Activated CD4-positive, alpha-beta T cell treated with anti-CD3 and anti-CD28 coated beads for 36 hours (primary cell): ENCODE results near the gene ITFG2. TPM values are rescaled to one million over a fixed set of nuclear protein-coding genes. Genes with fewer than 3 reads are reported as not detected.

ENCODE experiments used
- ATAC-seq: fragments of 200-7000 bp; cut with Tn5 transposase; one replicate; pipeline ENCODE4 v1.10.0; 2021; ENCODE audit warnings: mild to moderate bottlenecking, moderate library complexity
- CTCF ChIA-PET: fragments of 350-600 bp; sonication (Branson Sonifier 250); formaldehyde crosslinking; loops from one replicate; lab custom pipeline; 2021; ENCODE audit warnings: antibody characterized with exemption; lab: Charles Lee
- POLR2A ChIA-PET: fragments of 350-600 bp; sonication (Branson Sonifier 250); formaldehyde crosslinking; loops from one replicate; lab custom pipeline; 2021; ENCODE audit warnings: antibody characterized with exemption, inconsistent platforms; lab: Charles Lee
- DNase-seq: peaks from one replicate; pipeline ENCODE4 v3.0.0-alpha.2; 2020
- H3K27ac Mint-ChIP-seq: one replicate; pipeline ENCODE4 v1.8.0; 2021; ENCODE audit warnings: mixed read lengths
- H3K27me3 Mint-ChIP-seq: one replicate; pipeline ENCODE4 v1.8.0; 2021; ENCODE audit warnings: mixed read lengths
- H3K36me3 Mint-ChIP-seq: one replicate; pipeline ENCODE4 v1.8.0; 2021; ENCODE audit warnings: low read depth, mixed read lengths
- H3K4me1 Mint-ChIP-seq: one replicate; pipeline ENCODE4 v1.8.0; 2021; ENCODE audit warnings: mixed read lengths
- H3K4me3 Mint-ChIP-seq: one replicate; pipeline ENCODE4 v1.8.0; 2021; ENCODE audit warnings: mild to moderate bottlenecking, moderate library complexity, mixed read lengths
- H3K9me3 Mint-ChIP-seq: one replicate; pipeline ENCODE4 v1.8.0; 2021; ENCODE audit warnings: low read depth, mixed read lengths
- intact Hi-C, 2 experiments: fragments of 100-400 bp; cut with DNase I in 1 of 2; cut with micrococcal nuclease in 1 of 2; formaldehyde crosslinking; loops; one replicate each; pipeline versions ENCODE4 v1.14.2 to v1.15.1; 2022 to 2024; cut with DNase I, micrococcal nuclease
- total RNA-seq, 2 experiments: library from RNA; stranded (reverse); gene quantifications; one replicate each; pipeline ENCODE4 v1.2.3, GENCODE V29; 2021

The ITFG2 gene
- total RNA-seq, 2 experiments from 2014 or later, result 28.0 to 35.3 TPM

GRCh38 chr12:2851931-2852330, 39.5 kb downstream of the ITFG2 start:
- H3K27me3 Mint-ChIP-seq, result no peaks in the 10 kb centered on the region
- H3K36me3 Mint-ChIP-seq, result peaks cover 11% of the 10 kb centered on the region
- DNase-seq (no peak), ATAC-seq (no peak)
- no peak overlapping the region for H3K27ac Mint-ChIP-seq
- no peaks in the 10 kb centered on the region for H3K9me3 Mint-ChIP-seq
- peaks cover 3% of the 10 kb centered on the region for H3K4me1 Mint-ChIP-seq
- intact Hi-C loops, result no loop called here
- ChIA-PET CTCF (interaction anchor here (0.8 to 5.2 kb wide), 2 partner anchors 92 to 190 kb away, joined by 3 to 34 read pairs; no protein-coding TSS in a partner anchor), POLR2A (interaction anchor here (0.6 to 0.7 kb wide), 2 partner anchors 16 to 38 kb away, joined by 7 to 13 read pairs; no protein-coding TSS in a partner anchor)
- H3K4me3 Mint-ChIP-seq, result no peak overlapping the region

- Mint-ChIP-seq H3K4me1 (peaks cover 3% of the 10 kb centered on the region), H3K36me3 (peaks cover 10% of the 10 kb centered on the region), H3K27ac (no peak overlapping the region), H3K27me3 (no peaks in the 10 kb centered on the region), H3K9me3 (no peaks in the 10 kb centered on the region), H3K4me3 (no peak overlapping the region)
- intact Hi-C loops, result loop anchor here (1.0 kb wide), 2 partner anchors 91 to 188 kb away; no protein-coding TSS in a partner anchor
- ATAC-seq (peak; percentile 78), DNase-seq (peak; percentile 74)
- ChIA-PET POLR2A (interaction anchor here (1.0 kb wide), 1 partner anchor 91 kb away, joined by 3 read pairs; no protein-coding TSS in a partner anchor), CTCF (interaction anchor here (0.6 to 5.2 kb wide), 19 partner anchors 7 to 189 kb away, joined by 3 to 34 read pairs (median 4); partner anchors contain the start of genes FOXM1 and RHNO1)
Observed at GRCh38 chr12:2853626-2854025, 41.2 kb downstream of the ITFG2 start.

GRCh38 chr12:2854669-2855453, 42.4 kb downstream of the ITFG2 start:
- Mint-ChIP-seq H3K27me3 (no peaks in the 10 kb centered on the region), H3K4me1 (peaks cover 3% of the 10 kb centered on the region), H3K9me3 (no peaks in the 10 kb centered on the region), H3K27ac (no peak overlapping the region), H3K36me3 (peaks cover 15% of the 10 kb centered on the region), H3K4me3 (no peak overlapping the region)
- ChIA-PET CTCF (interaction anchor here (0.5 to 5.2 kb wide), 16 partner anchors 7 to 217 kb away, joined by 3 to 34 read pairs (median 4); partner anchors contain the start of genes FOXM1 and RHNO1), POLR2A (interaction anchor here (0.6 to 1.0 kb wide), 2 partner anchors 22 to 43 kb away, joined by 3 to 5 read pairs; partner anchors contain the start of genes FOXM1 and RHNO1)
- no peak for DNase-seq
- intact Hi-C loops, result no loop called here
- ATAC-seq, result no peak

- intact Hi-C loops, result no loop called here
- H3K27ac Mint-ChIP-seq, result no peak overlapping the region
- no peaks in the 10 kb centered on the region for H3K9me3 Mint-ChIP-seq
- H3K27me3 Mint-ChIP-seq, result no peaks in the 10 kb centered on the region
- peaks cover 22% of the 10 kb centered on the region for H3K36me3 Mint-ChIP-seq
- H3K4me3 Mint-ChIP-seq, result no peak overlapping the region
- ATAC-seq, result no peak
- peaks cover 3% of the 10 kb centered on the region for H3K4me1 Mint-ChIP-seq
- DNase-seq, result no peak
- CTCF ChIA-PET, result interaction anchor here (0.6 to 5.2 kb wide), 2 partner anchors 88 to 822 kb away, joined by 3 to 34 read pairs; no protein-coding TSS in a partner anchor
- POLR2A ChIA-PET, result interaction anchor here (0.6 kb wide), 1 partner anchor 12 kb away, joined by 5 read pairs; no protein-coding TSS in a partner anchor
Observed at GRCh38 chr12:2855546-2855945, 43.1 kb downstream of the ITFG2 start.

- Mint-ChIP-seq H3K4me1 (peaks cover 3% of the 10 kb centered on the region), H3K9me3 (no peaks in the 10 kb centered on the region), H3K27me3 (no peaks in the 10 kb centered on the region), H3K4me3 (no peak overlapping the region), H3K36me3 (peaks cover 22% of the 10 kb centered on the region), H3K27ac (no peak overlapping the region)
- ChIA-PET CTCF (interaction anchor here (0.6 to 5.2 kb wide), 4 partner anchors 10 to 822 kb away, joined by 3 to 34 read pairs (median 4); no protein-coding TSS in a partner anchor), POLR2A (interaction anchor here (0.6 kb wide), 1 partner anchor 11 kb away, joined by 5 read pairs; no protein-coding TSS in a partner anchor)
- intact Hi-C loops, result no loop called here
- ATAC-seq (no peak), DNase-seq (no peak)
Observed at GRCh38 chr12:2856051-2856450, 43.6 kb downstream of the ITFG2 start.

GRCh38 chr12:2857021-2857431, 44.6 kb downstream of the ITFG2 start, which contains the start of gene TEX52:
Gene TEX52 (minus strand): TSS chr12:2857039. CDS start chr12:2857026, 13 bp downstream.
- no peak within 1 kb of the TSS for H3K27ac Mint-ChIP-seq
- intact Hi-C loops, result no loop called here

GRCh38 chr12:2857576-2857975, 45.1 kb downstream of the ITFG2 start:
- H3K4me1 Mint-ChIP-seq, result peaks cover 3% of the 10 kb centered on the region
- no peak for DNase-seq
- H3K27ac Mint-ChIP-seq, result no peak overlapping the region
- H3K4me3 Mint-ChIP-seq, result no peak overlapping the region
- ATAC-seq, result no peak
- CTCF ChIA-PET, result interaction anchor here (0.6 to 1.0 kb wide), 2 partner anchors 185 to 574 kb away, joined by 3 to 4 read pairs; no protein-coding TSS in a partner anchor
- H3K27me3 Mint-ChIP-seq, result no peaks in the 10 kb centered on the region
- POLR2A ChIA-PET, result no interaction called here
- intact Hi-C loops, result no loop called here
- peaks cover 31% of the 10 kb centered on the region for H3K36me3 Mint-ChIP-seq
- no peaks in the 10 kb centered on the region for H3K9me3 Mint-ChIP-seq

More at GRCh38 chr12:2857021-2857431, 44.6 kb downstream of the ITFG2 start, which contains the start of gene TEX52:
- Mint-ChIP-seq H3K4me1 (peaks cover 3% of the 10 kb centered on the region), H3K27me3 (no peaks in the 10 kb centered on the region), H3K4me3 (no peak within 1 kb of the TSS), H3K36me3 (peaks cover 29% of the 10 kb centered on the region), H3K9me3 (no peaks in the 10 kb centered on the region)
- CTCF ChIA-PET, result interaction anchor here (0.6 to 1.2 kb wide), 4 partner anchors 9 to 573 kb away, joined by 3 to 4 read pairs (median 4); no protein-coding TSS in a partner anchor
- peak; percentile 20 for ATAC-seq
- POLR2A ChIA-PET, result no interaction called here
- no peak for DNase-seq

- H3K27me3 Mint-ChIP-seq, result no peaks in the 10 kb centered on the region
- ChIA-PET POLR2A (no interaction called here), CTCF (interaction anchor here (0.7 to 1.3 kb wide), 4 partner anchors 15 to 185 kb away, joined by 3 to 4 read pairs (median 3); no protein-coding TSS in a partner anchor)
- H3K27ac Mint-ChIP-seq, result no peak overlapping the region
- ATAC-seq, result no peak
- DNase-seq, result no peak
- no peak overlapping the region for H3K4me3 Mint-ChIP-seq
- H3K36me3 Mint-ChIP-seq, result peaks cover 37% of the 10 kb centered on the region
- intact Hi-C loops, result no loop called here
- H3K9me3 Mint-ChIP-seq, result no peaks in the 10 kb centered on the region
- H3K4me1 Mint-ChIP-seq, result peaks cover 3% of the 10 kb centered on the region
Observed at GRCh38 chr12:2858334-2858733, 45.9 kb downstream of the ITFG2 start.

GRCh38 chr12:2858944-2859421, 46.5 kb downstream of the ITFG2 start:
- DNase-seq (no peak), ATAC-seq (no peak)
- Mint-ChIP-seq H3K27me3 (no peaks in the 10 kb centered on the region), H3K4me3 (no peak overlapping the region), H3K36me3 (peaks cover 41% of the 10 kb centered on the region), H3K9me3 (no peaks in the 10 kb centered on the region), H3K4me1 (no peaks in the 10 kb centered on the region), H3K27ac (no peak overlapping the region)
- ChIA-PET POLR2A (no interaction called here), CTCF (interaction anchor here (0.7 to 1.3 kb wide), 3 partner anchors 16 to 19 kb away, joined by 3 to 4 read pairs (median 3); no protein-coding TSS in a partner anchor)
- intact Hi-C loops, result no loop called here

- no peaks in the 10 kb centered on the region for H3K27me3 Mint-ChIP-seq
- no peaks in the 10 kb centered on the region for H3K9me3 Mint-ChIP-seq
- DNase-seq (no peak), ATAC-seq (no peak)
- H3K36me3 Mint-ChIP-seq, result peaks cover 53% of the 10 kb centered on the region
- no peak overlapping the region for H3K4me3 Mint-ChIP-seq
- H3K27ac Mint-ChIP-seq, result no peak overlapping the region
- H3K4me1 Mint-ChIP-seq, result no peaks in the 10 kb centered on the region
- intact Hi-C loops, result no loop called here
- ChIA-PET CTCF (no interaction called here), POLR2A (no interaction called here)
Observed at GRCh38 chr12:2860170-2860569, 47.7 kb downstream of the ITFG2 start.

- Mint-ChIP-seq H3K36me3 (peaks cover 73% of the 10 kb centered on the region), H3K27ac (no peak overlapping the region), H3K4me3 (no peak overlapping the region), H3K9me3 (no peaks in the 10 kb centered on the region), H3K27me3 (no peaks in the 10 kb centered on the region), H3K4me1 (peaks cover 2% of the 10 kb centered on the region)
- POLR2A ChIA-PET, result no interaction called here
- ATAC-seq, result no peak
- CTCF ChIA-PET, result interaction anchor here (1.4 to 2.9 kb wide), 3 partner anchors 9 to 17 kb away, joined by 4 to 14 read pairs (median 6); no protein-coding TSS in a partner anchor
- no peak for DNase-seq
- intact Hi-C loops, result no loop called here
Observed at GRCh38 chr12:2862876-2863275, 50.4 kb downstream of the ITFG2 start.
